ENCODE measurements around the gene RFX4. TPM values are rescaled to one million over a fixed set of nuclear protein-coding genes. Genes with fewer than 3 reads are reported as not detected.

RFX4 gene
- total and polyA plus RNA-seq, 8 donors, result 0.05 to 0.51 (median 0.12) TPM; not detected in 1

DNA sequence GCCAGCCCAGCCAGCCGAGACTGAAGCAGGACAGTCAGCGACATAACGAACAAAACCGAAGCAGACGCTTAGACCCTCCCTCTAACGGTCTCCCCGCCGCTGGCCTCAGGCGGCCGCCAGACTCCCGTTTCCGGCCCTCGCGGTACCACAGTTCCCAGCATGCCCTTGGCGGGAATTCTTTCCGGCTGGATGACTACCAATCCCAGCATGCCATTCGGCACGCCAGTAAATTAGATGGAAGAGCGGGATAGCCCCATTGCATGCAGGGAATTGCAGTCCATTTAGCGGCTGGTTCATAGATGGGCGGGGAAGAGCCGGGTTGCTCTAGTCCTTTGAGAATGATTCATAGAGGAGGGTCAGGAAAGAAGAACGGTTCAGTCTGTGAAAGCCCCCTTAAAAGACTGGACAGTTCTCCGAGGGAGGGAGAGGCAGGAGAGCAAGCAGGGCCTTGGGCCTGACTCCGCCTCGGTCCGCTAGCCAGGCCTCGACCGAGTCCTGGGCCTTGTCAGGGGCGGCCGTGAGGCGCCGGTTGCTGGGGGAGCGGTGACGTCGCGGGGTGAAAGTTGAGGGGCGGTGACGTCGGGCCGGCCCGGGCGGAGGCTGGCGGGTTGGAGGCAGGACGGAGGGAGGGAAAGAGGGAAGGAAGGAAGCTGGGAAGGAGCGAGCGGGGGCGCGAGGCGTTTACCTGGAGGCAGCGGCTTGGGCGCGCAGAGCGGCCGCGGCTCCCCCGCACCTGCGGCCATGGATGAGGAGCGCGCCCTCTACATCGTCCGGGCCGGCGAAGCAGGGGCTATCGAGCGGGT lies 191.4 kb downstream of the RFX4 start, which contains the start of gene RIC8B:
Gene RIC8B, plus strand, starts transcription at position 678 of the 803 bp plus-strand sequence. Its CDS starts 64 bp downstream, at position 742.
- peak; percentile 90 for FAIRE-seq
- Histone ChIP-seq H3K4me3 (peak within 1 kb of the TSS; percentile 80 to 90 (median 82)), H3K27ac (peak within 1 kb of the TSS; percentile 85 to 94 (median 92)), H3K4me1 (peaks cover 0 to 14% (median 6%) of the 10 kb centered on the region in 3 donors), H3K9me3 (no peaks in the 10 kb centered on the region), H3K36me3 (no peaks in the 10 kb centered on the region), H3K27me3 (no peaks in the 10 kb centered on the region)
- 0 to 1% methylated on average over 48 to 66 of the region's 66 CpGs for WGBS, 2 donors
- intact Hi-C loops (cut with DNase I), result no loop called here
- peak; percentile 93 to 97 (median 96) for ATAC-seq
- peak; percentile 95 to 97 (median 96) for DNase-seq
- TF ChIP-seq, protein P1, sequence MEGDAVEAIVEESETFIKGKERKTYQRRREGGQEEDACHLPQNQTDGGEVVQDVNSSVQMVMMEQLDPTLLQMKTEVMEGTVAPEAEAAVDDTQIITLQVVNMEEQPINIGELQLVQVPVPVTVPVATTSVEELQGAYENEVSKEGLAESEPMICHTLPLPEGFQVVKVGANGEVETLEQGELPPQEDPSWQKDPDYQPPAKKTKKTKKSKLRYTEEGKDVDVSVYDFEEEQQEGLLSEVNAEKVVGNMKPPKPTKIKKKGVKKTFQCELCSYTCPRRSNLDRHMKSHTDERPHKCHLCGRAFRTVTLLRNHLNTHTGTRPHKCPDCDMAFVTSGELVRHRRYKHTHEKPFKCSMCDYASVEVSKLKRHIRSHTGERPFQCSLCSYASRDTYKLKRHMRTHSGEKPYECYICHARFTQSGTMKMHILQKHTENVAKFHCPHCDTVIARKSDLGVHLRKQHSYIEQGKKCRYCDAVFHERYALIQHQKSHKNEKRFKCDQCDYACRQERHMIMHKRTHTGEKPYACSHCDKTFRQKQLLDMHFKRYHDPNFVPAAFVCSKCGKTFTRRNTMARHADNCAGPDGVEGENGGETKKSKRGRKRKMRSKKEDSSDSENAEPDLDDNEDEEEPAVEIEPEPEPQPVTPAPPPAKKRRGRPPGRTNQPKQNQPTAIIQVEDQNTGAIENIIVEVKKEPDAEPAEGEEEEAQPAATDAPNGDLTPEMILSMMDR (IDR thresholded peaks at IDR 0.05), result no peak

DNA sequence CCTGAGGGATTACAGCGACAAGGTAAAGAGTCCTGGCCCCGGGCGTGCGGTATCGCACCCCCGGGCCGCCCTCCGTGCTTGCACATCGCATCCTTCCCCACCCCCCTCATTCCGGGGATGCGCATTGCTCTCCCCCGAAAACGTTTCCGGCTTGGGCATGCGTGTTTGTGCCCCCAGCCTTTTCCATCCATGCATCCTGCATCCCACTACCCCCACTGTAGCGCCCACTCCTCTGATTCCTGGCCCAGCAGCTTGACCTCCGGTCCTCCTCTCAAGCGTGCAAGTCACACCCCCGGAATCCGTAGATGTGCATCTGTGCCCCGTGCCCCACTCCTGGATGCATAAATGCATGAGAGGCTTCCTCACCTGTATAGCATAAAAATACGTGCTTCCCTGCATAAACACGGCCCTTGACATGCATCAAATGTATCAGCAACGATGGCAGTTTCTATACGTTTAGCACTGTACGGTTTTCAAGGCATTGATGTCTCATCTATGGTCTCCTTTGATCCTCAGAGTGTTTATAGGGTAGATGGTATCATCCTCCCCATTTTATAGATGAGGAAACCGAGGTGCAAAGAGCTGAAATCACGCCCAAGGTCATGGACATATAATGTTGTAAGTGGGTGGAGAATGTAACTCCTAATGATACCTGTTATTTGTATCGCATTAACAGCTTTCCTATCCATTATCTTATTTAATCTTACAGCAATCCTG lies 192.2 kb downstream of the RFX4 start:
- peaks cover 0 to 14% (median 7%) of the 10 kb centered on the region in 3 donors for H3K4me1 ChIP-seq
- FAIRE-seq, result no peak
- intact Hi-C loops (cut with DNase I), result no loop called here
- no peaks in the 10 kb centered on the region for H3K36me3 ChIP-seq
- peak overlapping the region; percentile 85 to 94 (median 92) for H3K27ac ChIP-seq
- H3K9me3 ChIP-seq, result no peaks in the 10 kb centered on the region
- ATAC-seq, result no peak
- WGBS, 2 donors, result 2% methylated on average over 29 of the region's 29 CpGs
- no peaks in the 10 kb centered on the region for H3K27me3 ChIP-seq
- TF ChIP-seq, protein P1 (IDR thresholded peaks at IDR 0.05), result no peak
- DNase-seq, result peak in 2 of 6 donors; percentile 31 to 62
- H3K4me3 ChIP-seq, result peak overlapping the region; percentile 80 to 90 (median 82)

DNA sequence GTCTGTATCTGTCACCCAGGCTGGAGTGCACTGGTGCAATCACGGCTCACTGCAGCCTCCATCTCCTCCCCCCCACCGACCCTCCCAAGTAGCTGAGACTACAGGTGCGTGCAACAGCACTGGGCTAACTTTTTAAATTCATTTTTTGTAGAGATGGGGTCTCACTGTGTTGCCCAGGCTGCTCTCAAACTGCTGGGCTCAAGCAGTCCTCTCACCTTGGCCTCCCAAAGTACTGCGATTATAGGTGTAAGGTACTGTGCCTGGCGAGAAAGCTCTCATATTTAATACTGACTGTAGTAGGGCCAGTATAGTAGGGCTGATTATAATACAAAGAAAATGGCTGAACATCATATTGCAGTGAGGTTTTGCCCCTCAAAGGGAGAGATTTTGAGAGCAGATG lies 194.1 kb downstream of the RFX4 start:
- H3K4me1 ChIP-seq, result peaks cover 0 to 14% (median 7%) of the 10 kb centered on the region in 3 donors
- intact Hi-C loops (cut with DNase I), result no loop called here

DNA sequence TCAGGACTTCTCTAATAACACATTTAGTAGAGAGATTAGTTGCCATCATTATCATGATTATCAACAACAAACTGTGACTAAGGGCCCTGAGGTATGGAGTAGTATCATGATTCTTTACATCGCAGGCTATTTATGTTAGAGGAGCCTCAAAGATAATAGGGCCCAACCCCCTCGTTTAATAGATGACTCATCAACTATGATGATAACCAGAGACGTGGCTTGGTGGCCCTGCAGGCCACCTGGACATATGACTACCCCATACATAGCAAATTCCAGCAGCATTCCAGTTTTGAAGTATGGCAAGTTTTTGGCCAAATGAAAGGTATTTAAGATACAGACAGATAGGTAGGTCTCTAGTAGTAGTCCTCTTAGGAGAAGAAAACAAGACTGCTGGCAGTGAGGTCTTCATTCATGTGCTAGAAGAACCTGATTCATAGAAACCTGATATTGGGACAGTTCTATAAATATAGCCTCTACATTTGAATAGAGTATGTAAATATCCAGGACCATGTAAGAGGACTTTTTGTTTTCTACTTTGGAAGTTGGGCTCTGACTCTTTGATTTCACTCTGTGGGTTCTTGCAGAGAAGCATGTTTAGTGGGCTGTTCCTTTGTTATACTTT lies 197.3 kb downstream of the RFX4 start:
- Histone ChIP-seq H3K4me3 (no peak overlapping the region), H3K36me3 (no peaks in the 10 kb centered on the region), H3K9me3 (no peaks in the 10 kb centered on the region), H3K27me3 (no peaks in the 10 kb centered on the region), H3K4me1 (peaks cover 0 to 9% (median 7%) of the 10 kb centered on the region in 3 donors), H3K27ac (no peak overlapping the region)
- TF ChIP-seq, protein P1 (IDR thresholded peaks at IDR 0.05), result no peak
- DNase-seq (no peak), FAIRE-seq (no peak), ATAC-seq (peak in 1 of 4 donors; percentile 34)
- intact Hi-C loops (cut with DNase I), result no loop called here
- 19 to 24% methylated on average over 3 of the region's 3 CpGs for WGBS, 2 donors

More for the DNA sequence above, 194.1 kb downstream of the RFX4 start:
- TF ChIP-seq, protein P1 (IDR thresholded peaks at IDR 0.05), result no peak
- no peak overlapping the region for H3K27ac ChIP-seq
- ATAC-seq, result no peak
- 87 to 90% methylated on average over 5 of the region's 5 CpGs for WGBS, 2 donors
- no peaks in the 10 kb centered on the region for H3K9me3 ChIP-seq
- FAIRE-seq, result no peak
- DNase-seq, result no peak
- no peaks in the 10 kb centered on the region for H3K27me3 ChIP-seq
- H3K36me3 ChIP-seq, result no peaks in the 10 kb centered on the region
- H3K4me3 ChIP-seq, result no peak overlapping the region

Data from pancreas (tissue), 10 donors.